Measurements from ENCODE around the gene ESRRG. TPM values are rescaled to one million over a fixed set of nuclear protein-coding genes. Genes with fewer than 3 reads are reported as not detected.

Gene ESRRG
- total and polyA plus RNA-seq, 4 donors, result 0.19 to 4.5 (median 1.3) TPM

- ATAC-seq (ENCODE audit: insufficient read depth, low FRiP score) (no peak), DNase-seq (no peak)
- no peaks in the 10 kb centered on the region for H3K27me3 ChIP-seq (ENCODE audit: control insufficient read depth in 3 of 3, insufficient read depth in 3 of 3, low read length in 2 of 3)
- H3K9me3 ChIP-seq (ENCODE audit: control insufficient read depth in 4 of 4, insufficient read depth in 3 of 4, low read length in 3 of 4), result no peaks in the 10 kb centered on the region
- H3K4me3 ChIP-seq, result no peak overlapping the region
- no peaks in the 10 kb centered on the region for H3K36me3 ChIP-seq (ENCODE audit: control insufficient read depth in 4 of 4, insufficient read depth in 4 of 4, low read length in 4 of 4)
- 57 to 81% methylated on average over 2 of the region's 2 CpGs for WGBS, 2 donors
- no peak for TF ChIP-seq CTCF (IDR thresholded peaks at IDR 0.05; ENCODE audit: control extremely low read depth, extremely low read depth)
- H3K9ac ChIP-seq (ENCODE audit: insufficient read depth in 1 of 2, low read length in 2 of 2), result no peak overlapping the region
- no peak overlapping the region for H3K27ac ChIP-seq (ENCODE audit: low read depth in 1 of 2, low read length in 1 of 2)
- no peaks in the 10 kb centered on the region for H3K4me1 ChIP-seq (ENCODE audit: control insufficient read depth in 5 of 5, insufficient read depth in 5 of 5, low read length in 5 of 5)
These were observed 17.1 kb upstream of the ESRRG start for GRCh38 chr1:216740331-216740730.

- Histone ChIP-seq H3K4me1 (ENCODE audit: control insufficient read depth in 5 of 5, insufficient read depth in 5 of 5, low read length in 5 of 5) (no peaks in the 10 kb centered on the region), H3K4me3 (no peak overlapping the region), H3K27me3 (ENCODE audit: control insufficient read depth in 3 of 3, insufficient read depth in 3 of 3, low read length in 2 of 3) (no peaks in the 10 kb centered on the region), H3K36me3 (ENCODE audit: control insufficient read depth in 4 of 4, insufficient read depth in 4 of 4, low read length in 4 of 4) (no peaks in the 10 kb centered on the region), H3K27ac (ENCODE audit: low read depth in 1 of 2, low read length in 1 of 2) (no peak overlapping the region), H3K9me3 (ENCODE audit: control insufficient read depth in 4 of 4, insufficient read depth in 3 of 4, low read length in 3 of 4) (no peaks in the 10 kb centered on the region), H3K9ac (ENCODE audit: insufficient read depth in 1 of 2, low read length in 2 of 2) (no peak overlapping the region)
- ATAC-seq (ENCODE audit: insufficient read depth, low FRiP score) (no peak), DNase-seq (no peak)
- TF ChIP-seq CTCF (IDR thresholded peaks at IDR 0.05; ENCODE audit: control extremely low read depth, extremely low read depth), result no peak
- 55% methylated on average over 5 of the region's 5 CpGs for WGBS, 2 donors
These were observed 16.6 kb upstream of the ESRRG start for GRCh38 chr1:216739793-216740192.

GRCh38 chr1:216732121-216732520, 8.9 kb upstream of the ESRRG start:
- 90% methylated on average over 4 of the region's 4 CpGs for WGBS, 2 donors
- H3K27ac ChIP-seq (ENCODE audit: low read depth in 1 of 2, low read length in 1 of 2), result no peak overlapping the region
- no peak for TF ChIP-seq CTCF (IDR thresholded peaks at IDR 0.05; ENCODE audit: control extremely low read depth, extremely low read depth)
- H3K4me3 ChIP-seq, result no peak overlapping the region
- no peak for DNase-seq
- no peak overlapping the region for H3K9ac ChIP-seq (ENCODE audit: insufficient read depth in 1 of 2, low read length in 2 of 2)
- ATAC-seq (ENCODE audit: insufficient read depth, low FRiP score), result no peak
- no peaks in the 10 kb centered on the region for H3K9me3 ChIP-seq (ENCODE audit: control insufficient read depth in 4 of 4, insufficient read depth in 3 of 4, low read length in 3 of 4)
- H3K27me3 ChIP-seq (ENCODE audit: control insufficient read depth in 3 of 3, insufficient read depth in 3 of 3, low read length in 2 of 3), result peaks cover 0 to 3% (median 2%) of the 10 kb centered on the region in 3 donors
- no peaks in the 10 kb centered on the region for H3K36me3 ChIP-seq (ENCODE audit: control insufficient read depth in 4 of 4, insufficient read depth in 4 of 4, low read length in 4 of 4)
- peaks cover 0 to 2% (median 0%) of the 10 kb centered on the region in 5 donors for H3K4me1 ChIP-seq (ENCODE audit: control insufficient read depth in 5 of 5, insufficient read depth in 5 of 5, low read length in 5 of 5)

GRCh38 chr1:216731562-216731961, 8.3 kb upstream of the ESRRG start:
- H3K4me3 ChIP-seq, result no peak overlapping the region
- ATAC-seq (ENCODE audit: insufficient read depth, low FRiP score), result no peak
- H3K9me3 ChIP-seq (ENCODE audit: control insufficient read depth in 4 of 4, insufficient read depth in 3 of 4, low read length in 3 of 4), result no peaks in the 10 kb centered on the region
- H3K36me3 ChIP-seq (ENCODE audit: control insufficient read depth in 4 of 4, insufficient read depth in 4 of 4, low read length in 4 of 4), result no peaks in the 10 kb centered on the region
- H3K9ac ChIP-seq (ENCODE audit: insufficient read depth in 1 of 2, low read length in 2 of 2), result no peak overlapping the region
- peaks cover 0 to 2% (median 0%) of the 10 kb centered on the region in 5 donors for H3K4me1 ChIP-seq (ENCODE audit: control insufficient read depth in 5 of 5, insufficient read depth in 5 of 5, low read length in 5 of 5)
- 79 to 87% methylated on average over 6 of the region's 6 CpGs for WGBS, 2 donors
- H3K27ac ChIP-seq (ENCODE audit: low read depth in 1 of 2, low read length in 1 of 2), result no peak overlapping the region
- H3K27me3 ChIP-seq (ENCODE audit: control insufficient read depth in 3 of 3, insufficient read depth in 3 of 3, low read length in 2 of 3), result peaks cover 0 to 5% (median 2%) of the 10 kb centered on the region in 3 donors
- no peak for DNase-seq
- TF ChIP-seq CTCF (IDR thresholded peaks at IDR 0.05; ENCODE audit: control extremely low read depth, extremely low read depth), result no peak

Measured in lung (tissue), 12 donors.